Stimulated activated CD4-positive, alpha-beta T cell treated with anti-CD3 and anti-CD28 coated beads, Interleukin-4, amount 100 ng/mL, for 48 hours (primary cell): ENCODE data around the gene PCBP3.
A peak's percentile ranks its signal among the peaks of the same experiment; 100 is the strongest.

Experiments
- DNase-seq, 2 donors: peaks; one replicate each; pipeline ENCODE4 v3.0.0-alpha.2; 2020; ENCODE audit warnings: low read depth in 2 of 2

Gene PCBP3

DNA sequence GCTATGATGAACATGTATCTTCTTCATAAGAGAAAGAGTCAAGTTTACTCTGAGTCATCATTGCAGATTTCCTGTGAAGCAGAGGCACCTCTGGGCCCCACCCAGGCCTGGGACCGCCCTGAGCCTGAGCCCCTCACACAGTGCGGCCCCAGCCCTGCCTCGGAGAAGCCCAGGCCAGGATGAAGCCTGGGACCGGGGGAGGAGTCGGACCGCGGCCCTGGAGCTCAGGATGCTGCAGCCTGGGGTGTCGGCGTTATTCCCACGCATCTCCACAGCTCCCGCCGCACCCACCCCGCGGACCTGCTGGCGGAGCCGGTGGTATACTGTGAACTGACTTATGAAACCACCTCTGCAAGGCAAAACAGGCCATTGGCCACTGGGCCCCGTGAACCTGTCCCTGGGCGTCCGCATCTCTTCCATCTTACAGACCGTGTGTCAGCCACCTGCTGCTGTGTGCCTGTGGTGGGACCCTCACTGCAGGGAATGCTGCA lies 335.7 kb downstream of the PCBP3 start:
- DNase-seq: no peak

DNA sequence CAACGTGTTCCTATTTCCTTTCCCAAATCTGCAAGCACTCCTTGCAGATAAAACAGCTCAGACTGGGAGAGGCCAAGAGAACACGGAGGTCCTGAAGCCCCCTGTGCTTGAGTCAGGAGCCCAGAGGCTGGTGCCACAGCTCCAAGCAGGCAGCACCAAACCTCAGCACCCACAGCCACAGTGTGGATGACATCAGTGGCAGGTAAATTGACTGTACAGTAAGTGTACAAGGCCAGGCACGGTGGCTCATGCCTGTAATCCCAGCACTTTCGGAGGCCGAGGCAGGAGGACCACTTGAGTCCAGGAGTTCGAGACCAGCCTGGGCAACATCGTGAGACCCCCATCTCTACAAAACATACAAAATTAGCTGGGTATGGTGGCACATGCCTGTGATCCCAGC lies 336.1 kb downstream of the PCBP3 start:
- no peak for DNase-seq

DNA sequence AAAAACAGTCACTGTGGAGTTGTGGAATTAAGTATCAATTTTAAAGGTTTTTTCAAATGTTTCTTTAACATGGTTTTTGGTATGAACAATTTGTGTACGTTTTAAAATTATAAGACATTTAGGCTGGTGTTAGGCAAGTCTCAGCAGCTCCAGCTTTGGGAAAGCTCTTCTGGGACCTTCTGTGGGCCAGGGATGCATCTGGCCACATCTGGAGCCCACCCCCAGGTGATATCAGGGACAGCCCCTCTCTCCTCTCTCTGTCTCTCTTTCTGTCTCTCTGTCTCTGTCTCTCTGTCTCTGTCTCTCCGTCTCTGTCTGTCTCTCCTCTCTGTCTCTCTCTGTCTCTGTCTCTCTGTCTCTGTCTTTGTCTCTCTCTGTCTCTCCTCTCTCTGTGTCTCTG lies 336.7 kb downstream of the PCBP3 start:
- DNase-seq: no peak

DNA sequence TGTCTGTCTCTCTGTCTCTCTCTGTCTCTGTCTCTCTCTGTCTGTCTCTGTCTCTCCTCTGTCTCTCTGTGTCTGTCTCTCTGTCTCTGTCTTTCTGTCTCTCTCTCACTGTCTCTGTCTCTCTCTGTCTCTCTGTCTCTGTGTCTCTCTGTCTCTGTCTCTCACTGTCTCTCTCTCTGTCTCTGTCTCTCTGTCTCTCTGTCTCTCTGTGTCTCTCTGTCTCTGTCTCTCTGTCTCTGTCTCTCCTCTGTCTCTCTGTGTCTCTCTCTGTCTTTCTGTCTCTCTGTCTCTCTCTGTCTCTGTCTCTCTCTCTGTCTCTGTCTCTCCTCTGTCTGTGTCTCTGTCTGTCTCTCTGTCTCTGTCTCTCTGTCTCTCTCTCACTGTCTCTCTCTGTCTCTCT lies 337.2 kb downstream of the PCBP3 start:
- no peak for DNase-seq

DNA sequence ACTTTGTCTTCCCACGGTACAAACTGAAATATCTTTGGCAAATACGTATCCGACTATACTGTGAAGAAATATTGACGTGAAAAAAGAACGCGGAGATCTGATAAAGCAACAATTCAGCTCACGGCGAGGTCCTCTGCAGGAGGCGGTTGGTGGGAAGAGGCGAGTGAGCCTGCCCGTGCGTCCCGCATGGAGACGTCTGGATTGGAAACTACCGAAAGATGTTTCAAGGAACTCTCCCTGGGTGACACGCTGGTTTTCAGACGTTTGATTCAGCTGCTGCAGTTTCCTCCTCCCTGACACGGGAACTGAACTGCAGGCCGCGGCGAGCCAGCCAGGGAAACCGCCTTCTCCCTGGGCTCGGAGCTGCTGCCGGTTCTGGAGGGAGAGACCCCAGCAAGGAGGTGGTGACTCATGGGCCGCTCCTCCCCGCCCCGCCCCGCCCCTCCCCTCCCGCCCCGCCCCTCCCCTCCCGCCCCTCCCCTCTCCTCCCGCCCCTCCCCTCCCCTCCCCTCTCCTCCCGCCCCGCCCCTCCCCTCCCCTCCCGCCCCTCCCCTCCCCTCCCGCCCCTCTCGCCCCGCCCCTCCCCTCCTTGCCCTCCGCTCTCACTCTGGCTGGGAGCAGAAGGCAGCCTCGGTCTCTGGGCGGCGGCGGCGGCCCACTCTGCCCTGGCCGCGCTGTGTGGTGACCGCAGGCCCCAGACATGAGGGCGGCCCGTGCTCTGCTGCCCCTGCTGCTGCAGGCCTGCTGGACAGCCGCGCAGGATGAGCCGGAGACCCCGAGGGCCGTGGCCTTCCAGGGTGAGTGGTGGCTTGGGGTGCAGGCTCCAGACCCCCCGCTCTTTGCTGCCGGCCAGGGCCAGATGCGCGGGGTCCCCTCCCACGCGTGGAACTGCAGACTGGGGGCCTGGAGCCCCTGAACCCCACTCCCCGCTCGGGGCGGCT lies 337.9 kb downstream of the PCBP3 start, which contains the start of gene COL6A1:
TSS of gene COL6A1 (plus strand) at position 620 of the 941 bp plus-strand sequence. CDS start at position 701, 81 bp downstream.
- peak in 1 of 2 donors; percentile 32 for DNase-seq

DNA sequence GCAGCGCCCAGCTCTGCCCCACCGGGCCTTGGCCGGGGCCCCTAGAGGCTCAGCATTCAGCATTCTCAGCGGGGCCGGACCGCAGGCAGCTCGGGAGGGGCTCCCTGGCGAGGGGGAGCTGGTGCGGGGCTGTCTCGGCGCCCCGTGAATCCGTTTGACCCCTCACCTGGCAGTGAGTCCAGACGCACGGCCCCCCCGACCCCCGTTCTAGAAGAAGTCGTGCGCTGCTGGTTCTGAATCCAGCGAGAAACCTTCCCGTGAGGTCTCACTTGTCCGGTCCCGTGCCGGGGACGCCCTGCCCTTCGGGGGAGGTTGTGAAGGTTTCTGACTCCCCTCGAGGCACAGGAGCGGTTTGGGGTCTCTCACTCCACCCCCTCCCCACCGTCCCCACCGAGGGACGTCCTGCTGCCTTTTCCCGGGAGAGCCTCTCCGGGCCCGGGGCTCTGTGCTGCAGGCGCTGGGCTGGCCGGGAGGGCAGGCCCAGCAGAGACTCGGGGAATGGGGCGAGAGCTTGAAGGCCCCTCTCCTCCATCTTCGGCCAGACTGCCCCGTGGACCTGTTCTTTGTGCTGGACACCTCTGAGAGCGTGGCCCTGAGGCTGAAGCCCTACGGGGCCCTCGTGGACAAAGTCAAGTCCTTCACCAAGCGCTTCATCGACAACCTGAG lies 338.7 kb downstream of the PCBP3 start:
- DNase-seq: no peak

DNA sequence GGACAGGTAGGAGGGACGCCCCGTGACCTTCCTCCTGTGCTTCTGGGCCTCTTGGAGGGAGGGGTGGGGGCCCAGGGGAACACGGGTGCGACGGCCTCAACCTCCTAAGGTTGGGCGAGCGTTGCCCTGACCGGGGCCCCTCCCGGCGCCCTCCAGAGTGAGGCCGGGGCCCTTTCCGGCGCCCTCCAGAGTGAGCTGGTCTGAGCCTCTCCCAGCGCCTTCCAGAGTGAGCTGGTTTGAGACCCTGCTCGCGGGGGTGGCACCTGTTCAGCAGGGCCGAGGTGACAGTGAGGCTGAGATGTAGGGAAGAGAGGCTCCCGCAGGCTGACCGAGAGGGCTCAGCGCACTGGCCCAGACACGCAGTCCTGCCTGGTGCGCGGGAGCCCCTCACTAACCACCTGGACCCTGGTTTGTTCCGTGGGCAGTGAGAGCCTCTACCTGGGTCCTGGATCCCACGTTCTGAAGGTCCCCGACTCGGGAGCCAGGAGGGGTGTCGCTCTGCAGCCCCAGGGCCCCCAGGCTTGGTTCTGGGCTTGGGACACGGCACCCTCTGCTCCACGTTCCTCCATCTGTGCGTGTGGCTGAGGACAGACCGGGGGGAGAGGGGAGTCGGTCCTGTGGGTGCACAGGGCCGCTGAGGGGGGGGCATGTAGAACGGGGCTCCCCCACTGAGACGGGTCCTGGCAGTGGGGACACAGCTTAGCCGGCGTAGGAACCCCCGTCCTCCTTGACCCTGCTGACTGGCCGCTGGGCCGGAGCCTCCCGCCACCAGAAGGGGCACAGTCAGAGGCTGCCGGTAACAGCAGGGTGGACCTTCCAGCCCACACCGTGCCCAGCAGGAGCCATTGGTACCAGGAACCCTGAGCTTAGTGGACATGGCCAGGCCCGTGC lies 339.5 kb downstream of the PCBP3 start:
- no peak for DNase-seq

DNA sequence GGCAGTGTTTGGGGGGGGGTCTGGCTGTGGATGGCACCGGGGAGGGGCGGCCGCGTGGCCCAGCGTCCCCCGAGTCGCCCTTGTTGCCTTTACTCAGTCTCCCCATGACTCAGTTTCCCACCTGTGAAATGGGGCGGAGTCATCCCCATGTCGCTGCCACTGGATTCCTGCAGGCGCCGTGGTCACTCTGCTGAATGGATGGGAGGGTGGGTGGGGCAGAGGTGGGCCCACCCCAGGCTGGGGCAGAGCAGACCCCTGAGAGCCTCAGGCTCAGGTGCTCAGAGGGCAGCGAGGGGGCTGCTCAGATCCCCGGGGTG lies 340.1 kb downstream of the PCBP3 start:
- no peak for DNase-seq

DNA sequence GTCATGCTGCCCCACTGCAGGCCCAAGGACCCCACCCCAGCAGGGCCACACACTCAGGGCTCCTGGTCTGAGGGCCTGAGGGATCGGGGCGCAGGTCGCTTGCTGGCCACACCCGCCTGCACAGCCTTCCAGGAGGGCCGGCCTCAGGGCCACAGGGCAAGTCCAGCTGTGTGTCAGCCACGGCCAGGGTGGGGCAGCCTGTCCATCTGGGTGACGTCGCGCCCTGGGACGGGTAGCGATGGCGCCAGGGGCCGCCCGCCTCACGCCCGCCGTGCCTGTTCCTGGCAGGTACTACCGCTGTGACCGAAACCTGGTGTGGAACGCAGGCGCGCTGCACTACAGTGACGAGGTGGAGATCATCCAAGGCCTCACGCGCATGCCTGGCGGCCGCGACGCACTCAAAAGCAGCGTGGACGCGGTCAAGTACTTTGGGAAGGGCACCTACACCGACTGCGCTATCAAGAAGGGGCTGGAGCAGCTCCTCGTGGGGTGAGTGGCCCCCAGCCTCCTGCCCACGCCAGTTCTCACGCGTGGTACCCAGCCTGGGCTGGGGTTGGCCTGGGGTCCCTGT lies 340.5 kb downstream of the PCBP3 start:
- DNase-seq: no peak

DNA sequence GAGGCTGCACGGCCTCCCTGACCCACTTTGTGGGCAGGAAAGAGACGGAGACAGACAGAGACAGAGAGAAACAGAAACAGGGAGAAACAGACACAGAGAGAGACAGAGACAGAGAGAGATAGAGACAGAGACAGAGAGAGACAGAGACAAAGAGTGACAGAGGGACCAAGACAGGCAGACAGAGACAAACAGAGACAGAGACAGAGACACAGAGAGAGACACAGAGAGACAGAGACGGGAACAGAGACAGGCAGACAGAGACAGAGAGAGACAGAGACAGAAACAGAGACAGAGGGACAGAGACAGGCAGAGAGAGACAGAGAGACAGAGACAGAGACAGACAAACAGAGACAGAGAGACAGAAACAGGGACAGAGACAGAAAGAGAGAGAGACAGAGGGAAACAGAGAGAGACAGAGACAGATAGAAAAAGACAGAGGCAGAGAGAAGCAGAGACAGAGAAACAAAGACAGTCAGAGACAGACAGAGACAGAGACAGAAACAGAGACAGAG lies 341.1 kb downstream of the PCBP3 start:
- no peak for DNase-seq

DNA sequence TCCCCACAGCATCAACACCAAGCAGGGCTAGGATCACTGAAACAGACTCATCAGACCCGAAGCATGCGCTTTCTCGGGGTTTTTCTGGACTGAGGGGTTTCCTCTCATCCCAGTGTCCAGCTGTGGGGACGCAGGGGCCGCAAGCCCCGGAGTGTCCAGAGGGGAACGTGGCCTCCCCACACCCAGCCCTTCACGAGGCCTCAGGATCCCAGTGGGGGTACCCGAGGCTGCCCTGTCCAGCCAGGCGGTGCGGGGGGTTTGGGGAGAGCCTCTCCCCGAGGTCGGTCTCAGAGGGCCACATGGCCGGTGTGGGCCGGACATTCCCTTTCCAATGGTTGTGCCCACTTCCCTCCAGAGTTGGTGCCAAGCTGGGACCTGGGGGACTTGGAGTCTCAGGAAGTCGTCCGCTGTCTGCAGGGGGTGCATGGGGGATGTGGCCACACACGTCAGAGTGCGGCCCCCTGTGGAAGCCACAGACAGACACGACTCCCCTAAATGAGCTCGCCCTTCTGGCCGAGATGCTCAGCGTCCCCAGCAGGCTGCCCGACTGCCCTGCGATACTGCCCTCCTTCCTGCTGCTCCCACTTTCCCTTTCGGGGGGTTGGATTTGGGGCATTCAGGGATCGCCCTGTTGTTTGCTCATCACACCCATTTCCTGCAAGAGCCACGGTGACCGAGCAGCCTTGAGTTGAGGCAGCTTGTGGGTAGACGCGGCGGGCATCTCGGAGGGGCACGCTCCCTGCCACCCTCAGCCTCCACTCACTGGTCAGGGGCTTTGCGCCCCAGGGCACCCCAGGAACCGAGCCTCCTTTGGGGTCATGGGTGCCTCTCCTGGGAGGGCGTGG lies 342.2 kb downstream of the PCBP3 start:
- DNase-seq: no peak

DNA sequence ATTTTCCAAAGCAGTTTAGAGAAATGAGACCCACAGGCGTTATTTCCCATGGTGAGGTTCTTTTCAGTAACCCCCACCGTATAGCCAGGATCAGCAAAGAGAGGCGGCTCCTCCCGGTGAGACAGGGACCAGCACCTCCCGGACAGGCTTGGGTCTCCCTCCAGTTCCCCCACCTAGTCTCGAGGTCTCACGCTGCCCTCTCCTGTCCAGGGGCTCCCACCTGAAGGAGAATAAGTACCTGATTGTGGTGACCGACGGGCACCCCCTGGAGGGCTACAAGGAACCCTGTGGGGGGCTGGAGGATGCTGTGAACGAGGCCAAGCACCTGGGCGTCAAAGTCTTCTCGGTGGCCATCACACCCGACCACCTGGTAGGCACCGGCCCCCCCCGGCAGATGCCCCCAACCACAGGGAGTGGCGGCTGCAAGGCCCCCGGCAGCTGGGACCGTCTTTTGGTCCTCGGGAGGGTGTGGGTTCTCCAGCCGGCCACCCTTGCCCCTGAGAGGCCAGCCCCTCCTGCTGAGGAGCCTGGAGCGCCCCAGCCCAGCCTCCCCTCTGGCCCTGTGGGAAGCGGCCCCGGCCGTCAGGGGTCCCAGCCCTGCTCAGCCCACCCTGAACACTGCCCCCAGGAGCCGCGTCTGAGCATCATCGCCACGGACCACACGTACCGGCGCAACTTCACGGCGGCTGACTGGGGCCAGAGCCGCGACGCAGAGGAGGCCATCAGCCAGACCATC lies 343.0 kb downstream of the PCBP3 start:
- no peak for DNase-seq

DNA sequence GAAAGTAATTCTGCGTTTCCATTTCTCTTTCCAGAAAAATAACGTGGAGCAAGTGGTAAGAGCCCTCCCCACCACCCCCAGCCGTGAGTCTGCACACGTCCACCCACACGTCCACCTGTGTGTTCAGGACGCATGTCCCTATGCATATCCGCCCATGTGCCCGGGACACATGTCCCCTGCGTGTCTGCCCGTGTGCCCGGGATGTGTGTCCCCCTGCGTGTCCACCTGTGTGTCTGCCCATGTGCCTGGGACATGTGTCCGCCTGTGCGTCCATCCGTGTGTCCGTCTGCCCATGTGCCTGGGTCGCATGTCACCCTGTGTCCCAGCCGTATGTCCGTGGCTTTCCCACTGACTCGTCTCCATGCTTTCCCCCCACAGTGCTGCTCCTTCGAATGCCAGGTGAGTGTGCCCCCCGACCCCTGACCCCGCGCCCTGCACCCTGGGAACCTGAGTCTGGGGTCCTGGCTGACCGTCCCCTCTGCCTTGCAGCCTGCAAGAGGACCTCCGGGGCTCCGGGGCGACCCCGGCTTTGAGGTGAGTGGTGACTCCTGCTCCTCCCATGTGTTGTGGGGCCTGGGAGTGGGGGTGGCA lies 343.7 kb downstream of the PCBP3 start:
- DNase-seq: no peak

DNA sequence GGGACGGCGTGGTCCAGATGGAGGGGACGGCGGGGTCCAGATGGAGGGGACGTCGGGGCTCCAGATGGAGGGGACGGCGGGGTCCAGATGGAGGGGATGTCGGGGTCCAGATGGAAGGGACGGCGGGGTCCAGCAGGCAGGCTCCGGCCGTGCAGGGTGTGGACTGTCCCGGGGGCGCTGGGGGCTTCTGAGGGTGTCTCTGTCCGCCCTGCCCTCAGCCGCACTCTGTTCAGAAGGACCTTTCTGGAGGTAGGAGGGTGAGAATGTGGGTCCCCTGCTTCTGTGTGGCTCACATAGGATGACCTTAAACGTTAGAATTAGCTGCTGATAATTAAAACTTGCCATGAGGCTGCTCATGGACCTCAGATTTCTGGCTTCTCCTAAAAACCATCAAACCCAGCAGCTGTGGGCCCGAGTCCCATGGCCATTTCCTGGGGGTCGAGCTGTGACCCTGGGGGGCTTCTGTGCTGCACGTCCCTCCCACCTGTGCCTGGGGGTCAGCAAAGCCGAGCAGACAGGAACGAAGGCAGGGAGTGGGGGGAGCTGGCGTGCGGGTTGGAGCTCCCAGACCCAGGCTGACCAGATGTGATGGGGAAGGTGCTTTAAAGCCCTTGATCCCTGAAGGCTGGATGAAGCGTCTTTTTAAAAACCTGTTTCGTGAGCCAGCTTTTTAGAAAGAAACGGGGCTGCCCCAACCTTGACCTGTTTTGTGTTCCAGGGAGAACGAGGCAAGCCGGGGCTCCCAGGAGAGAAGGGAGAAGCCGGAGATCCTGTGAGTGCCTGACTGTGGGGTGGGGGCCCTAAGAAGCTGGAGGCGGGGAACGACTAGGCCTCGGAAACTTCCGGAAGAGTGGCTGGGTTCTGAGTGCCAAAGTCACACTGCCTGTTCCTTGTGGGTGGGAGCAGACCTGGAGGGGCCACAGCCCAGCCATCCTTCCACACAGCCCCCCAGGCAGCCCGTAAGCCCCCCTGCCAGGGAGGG lies 345.1 kb downstream of the PCBP3 start:
- DNase-seq: no peak

DNA sequence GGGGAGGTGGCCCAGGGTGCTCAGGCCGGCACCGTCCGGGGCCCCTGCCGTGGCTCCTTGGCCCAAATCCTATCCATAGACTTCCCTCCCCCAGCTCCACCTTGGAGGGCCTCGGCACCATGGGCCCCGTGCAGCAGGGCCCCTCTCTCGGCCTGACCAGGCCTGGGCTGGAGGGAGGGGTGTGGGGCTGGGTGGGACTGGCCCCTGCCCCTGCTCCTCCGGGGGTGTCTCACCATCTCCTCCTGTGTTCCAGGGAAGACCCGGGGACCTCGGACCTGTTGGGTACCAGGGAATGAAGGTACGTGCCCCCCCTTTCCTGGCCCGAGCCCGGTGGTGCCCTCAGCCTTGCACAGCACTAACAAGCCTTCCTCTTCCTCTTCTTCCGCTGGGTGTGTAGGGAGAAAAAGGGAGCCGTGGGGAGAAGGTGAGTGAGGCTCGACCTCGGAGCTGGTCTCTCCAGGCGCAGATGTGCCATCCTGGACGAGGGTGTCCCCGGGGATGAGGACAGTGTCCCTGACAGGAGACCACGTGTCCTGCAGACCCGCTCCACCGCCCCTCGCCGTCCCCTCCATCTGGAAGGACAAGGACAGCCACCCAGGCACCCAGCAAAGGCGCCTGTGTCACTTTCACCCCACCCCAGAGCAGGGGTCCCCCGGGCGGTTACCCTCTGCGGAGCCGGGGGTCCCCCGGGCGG lies 346.0 kb downstream of the PCBP3 start:
- DNase-seq: no peak

DNA sequence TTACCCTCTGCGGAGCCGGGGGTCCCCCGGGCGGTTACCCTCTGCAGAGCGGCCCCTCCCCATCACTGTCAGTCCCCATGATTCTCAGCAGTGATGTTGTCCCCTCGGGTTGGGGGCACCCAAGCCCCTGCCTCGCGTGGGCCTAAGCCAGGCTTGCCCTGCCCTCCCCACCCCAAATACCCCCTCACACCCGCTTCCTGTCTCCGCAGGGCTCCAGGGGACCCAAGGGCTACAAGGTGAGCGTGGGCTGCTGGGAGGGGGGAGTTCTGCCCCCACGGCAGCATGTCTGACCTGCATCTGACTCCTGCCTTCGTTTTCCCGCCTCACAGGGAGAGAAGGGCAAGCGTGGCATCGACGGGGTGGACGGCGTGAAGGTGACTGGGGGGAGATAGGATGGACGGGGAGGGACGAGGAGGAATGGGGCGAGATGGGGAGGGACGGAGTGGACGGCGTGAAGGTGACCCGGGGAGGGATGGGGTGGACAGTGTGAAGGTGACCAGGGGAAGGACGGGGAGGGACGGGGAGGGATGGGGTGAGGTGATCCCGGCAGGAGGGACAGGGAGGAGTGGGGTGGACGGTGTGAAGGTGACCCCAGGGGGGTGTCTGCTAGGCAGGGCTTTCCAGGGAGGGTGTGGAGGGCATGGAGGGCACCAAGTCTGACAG lies 346.7 kb downstream of the PCBP3 start:
- no peak for DNase-seq
